Bone marrow (tissue), 2 donors: ENCODE measurements around the gene COL1A2.

Experiments
- DNase-seq, 2 donors: peaks; one replicate each; lab custom pipeline; 2025; lab: John Stamatoyannopoulos, UW

COL1A2 gene

DNA sequence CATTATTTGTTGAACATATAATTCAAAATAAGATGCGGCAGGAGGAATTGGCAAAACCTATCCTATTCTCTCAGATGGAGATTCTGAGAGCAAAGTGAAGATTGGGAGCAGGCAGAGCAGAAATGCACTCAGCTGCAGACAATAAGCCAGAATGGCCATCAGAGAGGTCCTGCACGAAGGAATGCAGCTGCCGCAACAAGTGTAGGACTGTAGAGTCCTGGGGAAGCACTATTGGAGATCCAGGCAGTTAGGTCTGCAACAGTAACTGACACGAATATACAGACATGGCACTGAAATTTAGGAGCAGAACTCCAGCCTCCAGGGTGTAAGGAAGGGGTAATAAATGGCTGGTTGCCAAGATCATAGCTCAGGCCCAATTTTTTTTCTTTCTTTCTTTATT lies 10.4 kb upstream of the COL1A2 start:
- no peak for DNase-seq

DNA sequence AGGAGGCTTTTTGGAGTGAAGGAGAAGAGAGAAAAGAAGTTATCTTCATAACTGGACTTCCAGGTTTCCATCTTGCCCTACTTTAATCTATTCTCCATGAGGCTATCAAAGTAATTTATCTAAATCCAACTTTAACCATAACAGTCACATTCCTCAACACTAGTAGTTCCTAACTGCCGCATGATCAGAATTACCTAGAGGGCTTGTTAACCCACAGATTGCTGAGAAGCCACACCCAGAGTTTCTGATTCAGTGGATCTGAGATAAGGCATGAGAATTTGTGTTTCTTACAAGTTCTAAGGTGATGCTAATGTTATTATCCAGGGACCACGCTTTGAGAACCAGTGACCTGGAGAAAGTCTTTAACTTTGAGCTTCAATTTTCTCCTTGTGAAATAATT lies 8.3 kb upstream of the COL1A2 start:
- DNase-seq = no peak

DNA sequence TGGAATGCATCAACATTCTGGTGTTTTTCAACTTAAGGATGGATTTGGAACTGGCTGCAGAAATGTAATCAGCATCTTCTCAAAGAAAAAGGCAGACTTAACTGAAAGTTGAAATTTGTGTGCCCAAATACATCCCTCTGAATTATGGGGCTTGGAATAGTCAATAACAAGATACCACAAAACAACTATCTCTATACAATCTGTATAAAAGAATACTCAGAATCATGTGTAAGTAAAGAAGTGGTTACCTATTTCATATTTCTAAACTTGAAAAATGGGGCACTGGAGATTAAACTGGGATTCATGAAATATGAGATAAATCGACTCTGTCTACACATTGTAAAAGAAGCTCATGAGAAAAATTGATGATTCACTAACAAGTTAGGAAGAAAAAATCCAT lies 6.2 kb upstream of the COL1A2 start:
- no peak for DNase-seq

DNA sequence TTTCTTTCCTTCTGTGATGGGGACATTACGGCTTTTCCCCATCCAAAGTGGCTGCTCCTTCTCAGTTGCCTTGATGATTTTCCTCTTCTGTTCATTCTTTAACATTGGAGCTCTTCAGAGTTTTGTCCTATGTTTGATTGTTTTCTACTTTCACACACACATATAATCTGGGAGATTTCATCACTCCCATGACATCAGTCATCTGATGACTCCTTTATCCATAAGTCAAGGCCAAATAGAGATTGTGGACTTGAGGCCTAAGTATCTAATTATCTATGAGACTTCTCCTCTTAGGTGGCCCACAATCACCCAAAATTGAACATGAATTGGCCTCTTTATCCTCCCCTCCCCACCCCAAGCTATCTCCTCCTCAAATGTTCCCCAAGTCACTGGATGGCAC lies 5.3 kb upstream of the COL1A2 start:
- DNase-seq = no peak

DNA sequence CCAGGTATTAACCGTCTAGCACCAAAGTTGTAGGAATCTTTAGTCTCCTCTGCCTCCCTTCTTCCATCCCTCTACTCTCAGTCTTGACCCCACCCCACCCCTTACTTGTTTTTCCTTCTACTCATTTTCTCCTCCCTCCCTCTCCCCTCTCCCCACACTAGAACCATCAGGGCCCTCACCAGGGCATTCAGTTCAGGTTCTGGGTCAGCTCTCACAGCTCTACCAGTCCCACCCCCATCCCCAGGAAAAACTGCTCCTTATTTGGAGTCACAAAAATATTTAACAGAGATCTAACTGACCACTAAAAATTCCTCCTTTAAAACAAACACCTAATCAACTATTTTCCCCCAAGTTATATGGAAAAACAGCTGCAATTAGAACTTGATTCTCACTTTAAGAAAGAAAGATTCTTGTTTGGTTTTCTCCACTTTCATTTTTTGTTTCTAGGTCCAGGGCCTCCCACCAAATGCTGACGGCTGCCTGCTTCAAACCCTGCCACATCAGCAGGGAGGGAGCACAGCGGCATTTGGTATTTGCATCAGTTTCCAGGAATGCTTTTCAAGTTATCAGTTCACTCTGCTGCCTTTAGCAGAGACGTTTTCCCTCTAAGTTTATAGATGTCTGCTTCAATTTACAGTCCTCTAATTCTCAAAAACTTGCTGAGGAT lies 2.8 kb upstream of the COL1A2 start:
- no peak for DNase-seq

DNA sequence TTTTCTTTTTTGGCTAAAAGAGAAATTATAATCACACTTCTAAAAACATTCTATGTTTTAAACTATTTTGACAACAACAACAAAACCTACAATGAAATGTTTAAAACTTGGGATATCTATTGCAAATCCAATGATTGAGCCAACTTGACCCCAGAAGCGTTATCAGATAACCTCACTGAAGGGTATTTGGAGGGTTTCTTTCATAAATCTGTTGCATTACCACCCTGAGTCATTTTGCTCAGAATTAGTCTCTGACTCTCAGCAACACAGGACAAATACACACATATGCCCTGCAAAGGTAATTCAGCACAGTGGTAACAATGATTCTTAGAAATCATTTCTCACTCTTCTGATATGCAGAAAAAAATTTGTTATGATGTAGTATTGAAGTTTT lies 2.3 kb upstream of the COL1A2 start:
- DNase-seq = no peak

DNA sequence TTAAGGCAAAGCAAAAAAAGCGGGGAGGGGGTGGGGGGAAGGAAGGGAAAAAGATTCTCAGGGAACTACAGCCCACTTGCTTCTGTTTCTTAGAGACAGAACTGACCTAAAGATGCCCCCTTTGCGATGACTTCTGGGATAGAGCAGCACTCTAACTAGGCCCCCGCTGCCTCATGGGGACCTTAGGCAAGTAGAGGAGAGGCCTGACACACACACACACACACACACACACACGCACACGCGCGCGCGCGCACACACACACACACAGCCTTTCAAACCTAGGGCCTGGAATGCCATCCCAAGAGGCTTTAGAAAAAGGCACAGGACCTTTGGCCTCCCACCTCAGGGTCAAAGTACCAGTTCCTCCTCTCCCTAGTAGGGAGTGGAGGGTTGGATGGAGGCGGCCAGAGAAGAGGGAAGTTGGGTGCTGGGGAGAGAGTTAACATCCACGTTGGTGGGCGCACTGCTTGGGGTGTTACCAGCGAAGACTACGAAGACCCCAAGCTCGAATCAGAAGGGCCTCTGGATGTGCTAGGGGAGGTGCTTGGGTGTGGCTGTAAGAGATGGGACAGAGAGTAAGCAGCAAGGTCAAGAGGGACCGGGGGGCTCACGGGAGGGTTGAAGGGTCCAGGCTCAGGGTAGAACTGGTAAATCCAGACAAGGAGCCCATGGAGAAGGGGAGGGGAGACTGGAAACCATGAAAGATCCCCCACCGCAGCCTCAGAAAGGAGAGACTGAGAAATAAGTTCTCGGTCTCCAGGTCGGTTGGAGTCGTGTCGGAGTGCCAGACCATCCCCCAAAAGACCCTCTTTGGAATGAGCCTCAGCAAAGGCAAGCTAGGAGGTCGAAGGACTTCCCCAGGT lies 1.2 kb upstream of the COL1A2 start:
- no peak for DNase-seq

- DNase-seq = no peak
These were observed 622 bp upstream of the COL1A2 start for GRCh38 chr7:94394109-94394436.

- peak in 1 of 2 donors; percentile 34 for DNase-seq
These were observed 694 bp downstream of the COL1A2 start for GRCh38 chr7:94395141-94396036.

- no peak for DNase-seq
These were observed 1.3 kb downstream of the COL1A2 start for GRCh38 chr7:94396037-94396431.

DNA sequence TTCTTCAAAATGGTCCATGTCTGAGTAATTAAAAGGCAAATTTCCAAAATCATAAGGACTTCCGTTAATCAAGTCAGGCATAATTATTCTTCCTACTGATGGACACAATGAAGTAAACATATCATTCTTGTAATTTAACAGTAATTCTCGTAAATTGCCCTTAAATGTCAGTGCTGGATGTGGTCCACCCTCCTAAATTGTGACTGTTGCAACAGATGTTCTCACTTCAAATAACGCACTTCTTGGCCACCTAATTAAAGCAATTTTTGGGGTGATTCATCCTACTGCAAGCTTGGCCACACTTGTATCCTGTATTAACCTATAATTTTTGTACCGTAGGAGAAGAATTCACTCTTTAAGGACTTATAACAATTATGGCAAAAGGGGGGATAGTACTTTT lies 1.9 kb downstream of the COL1A2 start:
- DNase-seq = no peak

DNA sequence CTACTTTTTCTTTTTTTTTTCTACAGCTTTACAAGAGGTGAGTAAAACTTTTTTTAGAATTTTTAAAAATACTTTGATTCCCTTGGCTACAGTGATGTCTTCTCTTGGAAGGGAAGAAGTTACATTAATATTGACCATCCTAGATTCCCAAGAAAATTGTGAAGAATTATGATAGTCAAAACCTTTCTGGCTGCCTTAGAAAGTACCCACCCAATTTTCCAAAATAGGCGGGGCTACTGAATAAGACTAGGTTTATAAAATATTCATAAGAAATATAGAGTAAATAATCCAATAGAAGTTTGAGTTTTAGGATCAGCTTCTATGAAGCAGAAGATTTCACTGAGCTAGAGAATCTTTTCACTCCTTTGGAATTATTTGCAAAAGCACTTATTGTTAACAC lies 3.0 kb downstream of the COL1A2 start:
- DNase-seq = no peak

- no peak for DNase-seq
These were observed 4.1 kb downstream of the COL1A2 start for GRCh38 chr7:94398841-94399240.

DNA sequence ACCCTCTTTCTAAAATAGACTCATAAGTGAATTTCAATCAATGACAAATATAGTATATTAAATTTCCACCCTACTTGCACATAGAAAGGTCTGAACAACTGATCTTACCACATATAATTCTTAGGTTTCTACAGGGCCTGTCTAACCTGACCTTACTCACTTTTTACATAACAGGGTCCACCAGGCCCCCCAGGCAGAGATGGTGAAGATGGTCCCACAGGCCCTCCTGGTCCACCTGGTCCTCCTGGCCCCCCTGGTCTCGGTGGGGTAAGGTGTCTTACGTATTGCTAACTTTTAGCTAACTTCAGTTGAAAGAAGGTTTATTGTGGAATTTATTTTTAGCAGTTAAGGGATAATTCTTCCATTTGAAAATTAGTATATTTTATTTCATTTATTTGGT lies 5.3 kb downstream of the COL1A2 start:
- no peak for DNase-seq

DNA sequence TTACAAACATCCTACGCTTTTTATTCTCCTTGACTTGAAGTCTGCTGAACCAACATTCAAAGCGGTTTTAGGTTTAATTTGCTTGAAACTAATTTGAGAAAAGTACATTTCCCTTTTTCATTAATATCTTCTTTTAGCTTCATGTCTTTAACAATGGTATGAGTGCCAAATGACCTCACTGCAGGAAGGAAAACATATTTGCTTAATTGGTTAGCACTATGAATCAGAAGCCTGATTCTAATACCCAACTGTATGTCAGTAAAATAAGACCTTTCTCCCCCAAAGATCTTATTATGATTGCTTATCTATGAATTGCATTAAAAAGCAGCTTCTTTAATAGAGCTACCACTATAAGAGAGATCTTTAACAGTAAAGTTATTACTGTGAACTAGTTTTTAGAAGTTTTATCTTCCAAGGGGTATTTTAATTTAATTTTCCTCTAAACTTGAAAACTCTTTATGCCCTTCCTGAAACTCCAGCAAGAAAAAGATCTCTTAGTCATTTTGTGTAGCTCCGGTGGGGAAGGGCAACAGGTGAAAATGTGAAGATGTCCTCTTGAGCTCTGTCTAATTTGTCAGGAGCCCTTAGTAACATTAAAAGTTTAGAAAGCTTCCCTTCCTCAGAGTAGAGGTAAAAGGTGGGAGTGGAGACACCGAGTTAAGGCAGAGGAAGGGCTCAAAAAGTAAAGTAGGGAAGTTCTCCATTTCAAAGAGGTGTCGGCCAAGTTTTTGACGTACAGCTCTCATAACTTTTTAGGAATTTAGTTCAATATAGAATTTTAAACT lies 6.1 kb downstream of the COL1A2 start:
- no peak for DNase-seq

- DNase-seq = no peak
These were observed 6.7 kb downstream of the COL1A2 start for GRCh38 chr7:94401428-94401814.

DNA sequence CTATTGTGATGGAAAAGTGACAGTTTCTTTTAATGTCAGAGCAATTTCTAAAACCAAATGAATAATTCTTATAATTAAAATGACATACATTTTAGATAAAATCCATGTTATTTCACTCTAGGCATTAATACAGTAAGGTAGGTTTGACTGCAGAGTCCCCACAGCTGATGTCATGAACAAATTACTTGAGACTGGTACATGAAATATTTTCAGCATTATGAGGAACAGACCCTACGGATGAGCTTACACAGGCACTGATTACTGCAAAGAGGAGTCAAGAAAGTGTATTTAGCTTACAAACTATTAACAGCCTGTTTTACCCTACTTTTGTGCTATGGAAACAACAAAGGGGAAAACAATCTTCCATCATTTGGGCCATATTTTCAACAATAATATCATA lies 8.9 kb downstream of the COL1A2 start:
- no peak for DNase-seq

GRCh38 chr7:94405506-94405905 lies 10.8 kb downstream of the COL1A2 start:
- DNase-seq = no peak

DNA sequence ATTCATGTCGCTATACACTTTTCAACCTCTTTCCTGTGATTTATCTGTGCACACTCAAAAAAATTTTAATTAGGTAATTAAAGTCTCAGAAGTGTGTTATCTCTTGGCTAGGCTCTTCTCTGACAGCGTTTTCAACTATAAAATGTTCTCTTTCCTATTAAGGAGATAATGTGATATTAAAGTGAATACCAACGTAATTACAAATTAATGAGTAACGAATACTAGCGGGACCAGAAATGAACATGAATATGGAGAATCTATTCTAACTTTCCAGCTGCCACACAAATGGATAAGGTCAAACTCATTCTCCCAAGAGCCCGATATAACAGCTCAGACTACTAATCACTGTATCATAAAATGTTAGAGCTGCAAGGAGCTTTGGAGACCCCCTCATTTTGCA lies 12.0 kb downstream of the COL1A2 start:
- no peak for DNase-seq

- DNase-seq = no peak
These were observed 14.7 kb downstream of the COL1A2 start for GRCh38 chr7:94409200-94409948.
